Tibial nerve (tissue), 4 donors: ENCODE data around the gene SLC6A9. TPM values are rescaled to one million over a fixed set of nuclear protein-coding genes. Genes with fewer than 3 reads are reported as not detected.

Source experiments
- DNase-seq, 2 donors: peaks; one replicate each; pipeline ENCODE4 v3.0.0-alpha.2; 2019; ENCODE audit warnings: low spot score in 2 of 2
- H3K27ac ChIP-seq, 4 donors: fragments of 200-600 bp; sonication (generic) in 3 of 4; one replicate each; pipeline ENCODE4 v1.5.1; 2017 to 2019; ENCODE audit warnings: mild to moderate bottlenecking in 1 of 4
- H3K27me3 ChIP-seq, 2 donors: fragments of 200-600 bp; sonication (generic) in 1 of 2; one replicate each; pipeline versions ENCODE4 v1.5.1 to v1.6.0; 2017 to 2019
- H3K36me3 ChIP-seq, 3 donors: fragments of 200-600 bp; sonication (generic); one replicate each; pipeline ENCODE4 v1.5.1; 2018 to 2019
- H3K4me1 ChIP-seq, 4 donors: fragments of 200-600 bp; sonication (generic) in 3 of 4; one replicate each; pipeline ENCODE4 v1.5.1; 2017 to 2019
- H3K4me3 ChIP-seq, 4 donors: fragments of 200-600 bp; sonication (generic) in 3 of 4; one replicate each; pipeline ENCODE4 v1.5.1; 2017 to 2019; ENCODE audit warnings: mild to moderate bottlenecking in 1 of 4, moderate library complexity in 1 of 4
- H3K9me3 ChIP-seq, 4 donors: fragments of 200-600 bp; sonication (generic) in 3 of 4; one replicate each; pipeline ENCODE4 v1.5.1; 2017 to 2019
- CTCF ChIP-seq, 5 experiments: fragments of 200-600 bp in 3 of 5; fragments of 450-650 bp in 2 of 5; sonication (generic) in 3 of 5; IDR thresholded peaks; one replicate each; pipeline ENCODE4 v1.5.1; 2016 to 2019; ENCODE audit warnings: antibody characterized with exemption in 5 of 5, mild to moderate bottlenecking in 3 of 5, moderate library complexity in 2 of 5
- EP300 ChIP-seq, 2 donors: sonication (generic); formaldehyde crosslinking; IDR thresholded peaks; one replicate each; pipeline ENCODE4 v1.6.1; 2017; ENCODE audit warnings: antibody characterized with exemption in 2 of 2, mild to moderate bottlenecking in 1 of 2
- POLR2A ChIP-seq, 2 donors: fragments of 450-650 bp; IDR thresholded peaks; one replicate each; pipeline ENCODE4 v1.6.1; 2017; ENCODE audit warnings: antibody characterized with exemption in 2 of 2, mild to moderate bottlenecking in 2 of 2, moderate library complexity in 2 of 2
- WGBS, 2 donors: methylation state at CpG; one replicate each; pipeline ENCODE4 v1.1.5; 2018; 5-methylcytosine and 5-hydroxymethylcytosine counted together
- total RNA-seq, 4 donors: library from RNA; depleted of rRNA; stranded (reverse); fragments of >200 nt; gene quantifications; one replicate each; pipeline ENCODE4 v1.1.0, GENCODE V29; 2016

The SLC6A9 gene
- total RNA-seq, 4 donors from 2014 or later = 0.42 to 1.8 (median 0.83) TPM

GRCh38 chr1:43956234-43956633, 75.0 kb downstream of the SLC6A9 start:
- Histone ChIP-seq H3K27ac (no peak overlapping the region), H3K27me3 (no peaks in the 10 kb centered on the region), H3K36me3 (peaks cover 0 to 55% (median 9%) of the 10 kb centered on the region in 3 donors), H3K4me3 (no peak overlapping the region), H3K4me1 (peaks cover 0 to 19% (median 0%) of the 10 kb centered on the region in 4 donors), H3K9me3 (no peaks in the 10 kb centered on the region)
- WGBS, 2 donors = 95 to 96% methylated on average over 8 of the region's 8 CpGs
- no peak for DNase-seq
- no peak for TF ChIP-seq EP300 (IDR thresholded peaks at IDR 0.05)
- TF ChIP-seq POLR2A (IDR thresholded peaks at IDR 0.05) = no peak
- TF ChIP-seq CTCF (IDR thresholded peaks at IDR 0.05) = no peak

- Histone ChIP-seq H3K27me3 (no peaks in the 10 kb centered on the region), H3K27ac (no peak overlapping the region), H3K4me1 (peaks cover 0 to 28% (median under 1%) of the 10 kb centered on the region in 4 donors), H3K4me3 (no peak overlapping the region), H3K36me3 (peaks cover 0 to 54% (median 14%) of the 10 kb centered on the region in 3 donors), H3K9me3 (no peaks in the 10 kb centered on the region)
- WGBS, 2 donors = 62 to 72% methylated on average over 4 to 5 of the region's 5 CpGs
- TF ChIP-seq EP300 (IDR thresholded peaks at IDR 0.05) (no peak), POLR2A (IDR thresholded peaks at IDR 0.05) (no peak), CTCF (IDR thresholded peaks at IDR 0.05) (no peak)
- DNase-seq = no peak
Measured at GRCh38 chr1:43954036-43954435, 77.2 kb downstream of the SLC6A9 start.

- Histone ChIP-seq H3K27ac (no peak overlapping the region), H3K9me3 (no peaks in the 10 kb centered on the region), H3K4me3 (no peak overlapping the region), H3K27me3 (no peaks in the 10 kb centered on the region), H3K4me1 (peaks cover 0 to 30% (median 5%) of the 10 kb centered on the region in 4 donors), H3K36me3 (peaks cover 0 to 47% (median 14%) of the 10 kb centered on the region in 3 donors)
- TF ChIP-seq CTCF (IDR thresholded peaks at IDR 0.05) = no peak
- no peak for TF ChIP-seq EP300 (IDR thresholded peaks at IDR 0.05)
- no peak for TF ChIP-seq POLR2A (IDR thresholded peaks at IDR 0.05)
- DNase-seq = no peak
- WGBS, 2 donors = 65 to 72% methylated on average over 3 of the region's 3 CpGs
Measured at GRCh38 chr1:43953361-43953760, 77.9 kb downstream of the SLC6A9 start.

GRCh38 chr1:43952731-43953346, 78.4 kb downstream of the SLC6A9 start:
- no peak overlapping the region for H3K4me3 ChIP-seq
- DNase-seq = no peak
- H3K27ac ChIP-seq = no peak overlapping the region
- no peaks in the 10 kb centered on the region for H3K27me3 ChIP-seq
- H3K9me3 ChIP-seq = no peaks in the 10 kb centered on the region
- WGBS, 2 donors = 57 to 72% methylated on average over 8 of the region's 8 CpGs
- TF ChIP-seq EP300 (IDR thresholded peaks at IDR 0.05) (no peak), POLR2A (IDR thresholded peaks at IDR 0.05) (no peak), CTCF (IDR thresholded peaks at IDR 0.05) (no peak)
- peaks cover 0 to 33% (median 11%) of the 10 kb centered on the region in 4 donors for H3K4me1 ChIP-seq
- peaks cover 0 to 42% (median 11%) of the 10 kb centered on the region in 3 donors for H3K36me3 ChIP-seq
